ENCODE measurements around the gene IYD. TPM values are rescaled to one million over a fixed set of nuclear protein-coding genes. Genes with fewer than 3 reads are reported as not detected.

The IYD gene
- total and polyA plus RNA-seq, 4 donors: 1.6 TPM; not detected in 3

GRCh38 chr6:150420926-150421325 is 52.1 kb downstream of the IYD start:
- intact Hi-C loops (cut with DNase I): no loop called here
- no peak overlapping the region for H3K27ac ChIP-seq (ENCODE audit: low read depth in 1 of 2, low read length in 2 of 2)
- DNase-seq: no peak
- no peak overlapping the region for H3K4me3 ChIP-seq (ENCODE audit: low read length in 2 of 2)
- no peaks in the 10 kb centered on the region for H3K4me1 ChIP-seq (ENCODE audit: control insufficient read depth in 1 of 2, insufficient read depth in 2 of 2, low read length in 2 of 2)
- no peaks in the 10 kb centered on the region for H3K9me3 ChIP-seq (ENCODE audit: control insufficient read depth, low read length)
- no peaks in the 10 kb centered on the region for H3K36me3 ChIP-seq (ENCODE audit: control insufficient read depth in 1 of 2, insufficient read depth in 2 of 2, low read length in 1 of 2)
- ATAC-seq (ENCODE audit: low FRiP score): no peak
- no peaks in the 10 kb centered on the region for H3K27me3 ChIP-seq (ENCODE audit: control insufficient read depth in 1 of 2, insufficient read depth in 2 of 2, low read length in 1 of 2)
- WGBS, 2 donors: 47 to 54% methylated on average over 3 of the region's 3 CpGs

- intact Hi-C loops (cut with DNase I): no loop called here
- ATAC-seq (ENCODE audit: low FRiP score): no peak
- 88 to 91% methylated on average over 8 of the region's 8 CpGs for WGBS, 2 donors
Measured at GRCh38 chr6:150425508-150425907, 56.7 kb downstream of the IYD start.

DNA sequence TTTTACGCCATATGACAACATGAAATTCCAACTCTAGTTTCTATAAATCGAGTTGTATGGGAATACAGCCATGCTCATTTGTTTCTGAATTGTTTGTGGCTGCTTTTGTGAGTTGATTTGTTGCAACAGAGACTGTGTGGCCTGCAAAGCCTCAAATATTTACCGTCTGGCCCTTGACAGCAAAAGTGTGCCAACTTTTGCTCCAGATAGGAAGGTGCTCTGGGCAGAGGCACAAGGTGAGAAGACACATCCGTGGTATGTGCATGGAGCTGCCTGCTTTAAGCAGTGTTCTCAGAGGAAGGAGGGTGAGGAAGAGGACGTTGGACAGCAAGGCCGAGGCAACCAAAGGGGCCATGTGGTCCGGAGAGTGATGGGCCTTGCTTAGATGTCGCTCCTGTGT is 57.4 kb downstream of the IYD start:
- Histone ChIP-seq H3K36me3 (ENCODE audit: control insufficient read depth in 1 of 2, insufficient read depth in 2 of 2, low read length in 1 of 2) (no peaks in the 10 kb centered on the region), H3K4me1 (ENCODE audit: control insufficient read depth in 1 of 2, insufficient read depth in 2 of 2, low read length in 2 of 2) (no peaks in the 10 kb centered on the region), H3K27me3 (ENCODE audit: control insufficient read depth in 1 of 2, insufficient read depth in 2 of 2, low read length in 1 of 2) (no peaks in the 10 kb centered on the region), H3K9me3 (ENCODE audit: control insufficient read depth, low read length) (no peaks in the 10 kb centered on the region), H3K4me3 (ENCODE audit: low read length in 2 of 2) (no peak overlapping the region), H3K27ac (ENCODE audit: low read depth in 1 of 2, low read length in 2 of 2) (no peak overlapping the region)
- intact Hi-C loops (cut with DNase I): no loop called here
- 67 to 76% methylated on average over 8 of the region's 8 CpGs for WGBS, 2 donors
- ATAC-seq (ENCODE audit: low FRiP score) (no peak), DNase-seq (no peak)

More at GRCh38 chr6:150425508-150425907, 56.7 kb downstream of the IYD start:
- H3K27ac ChIP-seq (ENCODE audit: low read depth in 1 of 2, low read length in 2 of 2): no peak overlapping the region
- no peak for DNase-seq
- H3K27me3 ChIP-seq (ENCODE audit: control insufficient read depth in 1 of 2, insufficient read depth in 2 of 2, low read length in 1 of 2): no peaks in the 10 kb centered on the region
- no peak overlapping the region for H3K4me3 ChIP-seq (ENCODE audit: low read length in 2 of 2)
- no peaks in the 10 kb centered on the region for H3K4me1 ChIP-seq (ENCODE audit: control insufficient read depth in 1 of 2, insufficient read depth in 2 of 2, low read length in 2 of 2)
- no peaks in the 10 kb centered on the region for H3K9me3 ChIP-seq (ENCODE audit: control insufficient read depth, low read length)
- no peaks in the 10 kb centered on the region for H3K36me3 ChIP-seq (ENCODE audit: control insufficient read depth in 1 of 2, insufficient read depth in 2 of 2, low read length in 1 of 2)

GRCh38 chr6:150427037-150427602 is 58.3 kb downstream of the IYD start:
- intact Hi-C loops (cut with DNase I): no loop called here

GRCh38 chr6:150427843-150428242 is 59.0 kb downstream of the IYD start:
- Histone ChIP-seq H3K9me3 (ENCODE audit: control insufficient read depth, low read length) (no peaks in the 10 kb centered on the region), H3K27ac (ENCODE audit: low read depth in 1 of 2, low read length in 2 of 2) (no peak overlapping the region), H3K27me3 (ENCODE audit: control insufficient read depth in 1 of 2, insufficient read depth in 2 of 2, low read length in 1 of 2) (no peaks in the 10 kb centered on the region), H3K4me1 (ENCODE audit: control insufficient read depth in 1 of 2, insufficient read depth in 2 of 2, low read length in 2 of 2) (no peaks in the 10 kb centered on the region), H3K4me3 (ENCODE audit: low read length in 2 of 2) (no peak overlapping the region), H3K36me3 (ENCODE audit: control insufficient read depth in 1 of 2, insufficient read depth in 2 of 2, low read length in 1 of 2) (no peaks in the 10 kb centered on the region)
- 95 to 96% methylated on average over 2 of the region's 2 CpGs for WGBS, 2 donors
- intact Hi-C loops (cut with DNase I): no loop called here
- DNase-seq (no peak), ATAC-seq (ENCODE audit: low FRiP score) (no peak)

More at GRCh38 chr6:150427037-150427602, 58.3 kb downstream of the IYD start:
- Histone ChIP-seq H3K4me3 (ENCODE audit: low read length in 2 of 2) (no peak overlapping the region), H3K27me3 (ENCODE audit: control insufficient read depth in 1 of 2, insufficient read depth in 2 of 2, low read length in 1 of 2) (no peaks in the 10 kb centered on the region), H3K27ac (ENCODE audit: low read depth in 1 of 2, low read length in 2 of 2) (no peak overlapping the region), H3K9me3 (ENCODE audit: control insufficient read depth, low read length) (no peaks in the 10 kb centered on the region), H3K4me1 (ENCODE audit: control insufficient read depth in 1 of 2, insufficient read depth in 2 of 2, low read length in 2 of 2) (no peaks in the 10 kb centered on the region), H3K36me3 (ENCODE audit: control insufficient read depth in 1 of 2, insufficient read depth in 2 of 2, low read length in 1 of 2) (no peaks in the 10 kb centered on the region)
- no peak for ATAC-seq (ENCODE audit: low FRiP score)
- no peak for DNase-seq
- 79 to 84% methylated on average over 6 of the region's 6 CpGs for WGBS, 2 donors

DNA sequence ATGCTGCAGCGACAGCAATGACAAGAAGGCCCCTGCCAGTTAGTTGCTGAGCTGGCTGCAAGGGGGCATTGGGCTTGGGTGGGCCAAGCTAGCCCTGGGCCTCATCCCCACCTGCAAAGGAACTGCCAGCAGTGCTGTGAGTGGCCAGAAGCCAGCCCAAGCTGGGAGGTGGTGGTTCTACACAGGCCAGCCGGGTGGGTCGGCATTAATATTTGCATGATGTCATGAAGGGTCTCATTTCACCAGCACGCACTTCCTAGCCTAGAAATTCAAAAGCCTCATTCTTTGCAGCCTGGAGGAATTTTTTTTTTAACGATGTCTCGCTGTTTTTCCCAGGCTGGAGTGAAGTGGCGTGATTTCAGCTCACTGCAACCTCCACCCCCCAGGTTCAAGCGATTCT is 62.0 kb downstream of the IYD start:
- ATAC-seq (ENCODE audit: low FRiP score): no peak
- Histone ChIP-seq H3K4me1 (ENCODE audit: control insufficient read depth in 1 of 2, insufficient read depth in 2 of 2, low read length in 2 of 2) (no peaks in the 10 kb centered on the region), H3K27me3 (ENCODE audit: control insufficient read depth in 1 of 2, insufficient read depth in 2 of 2, low read length in 1 of 2) (no peaks in the 10 kb centered on the region), H3K36me3 (ENCODE audit: control insufficient read depth in 1 of 2, insufficient read depth in 2 of 2, low read length in 1 of 2) (no peaks in the 10 kb centered on the region), H3K27ac (ENCODE audit: low read depth in 1 of 2, low read length in 2 of 2) (no peak overlapping the region), H3K9me3 (ENCODE audit: control insufficient read depth, low read length) (no peaks in the 10 kb centered on the region), H3K4me3 (ENCODE audit: low read length in 2 of 2) (no peak overlapping the region)
- WGBS, 2 donors: 90 to 93% methylated on average over 8 of the region's 8 CpGs
- peak in 1 of 2 donors; percentile 24 for DNase-seq
- intact Hi-C loops (cut with DNase I): no loop called here

GRCh38 chr6:150435360-150435759 is 66.5 kb downstream of the IYD start:
- H3K4me3 ChIP-seq (ENCODE audit: low read length in 2 of 2): no peak overlapping the region
- H3K27ac ChIP-seq (ENCODE audit: low read depth in 1 of 2, low read length in 2 of 2): no peak overlapping the region
- H3K27me3 ChIP-seq (ENCODE audit: control insufficient read depth in 1 of 2, insufficient read depth in 2 of 2, low read length in 1 of 2): no peaks in the 10 kb centered on the region
- DNase-seq (no peak), ATAC-seq (ENCODE audit: low FRiP score) (no peak)
- H3K4me1 ChIP-seq (ENCODE audit: control insufficient read depth in 1 of 2, insufficient read depth in 2 of 2, low read length in 2 of 2): no peaks in the 10 kb centered on the region
- 93 to 97% methylated on average over 3 of the region's 3 CpGs for WGBS, 2 donors
- H3K9me3 ChIP-seq (ENCODE audit: control insufficient read depth, low read length): no peaks in the 10 kb centered on the region
- intact Hi-C loops (cut with DNase I): no loop called here
- no peaks in the 10 kb centered on the region for H3K36me3 ChIP-seq (ENCODE audit: control insufficient read depth in 1 of 2, insufficient read depth in 2 of 2, low read length in 1 of 2)

DNA sequence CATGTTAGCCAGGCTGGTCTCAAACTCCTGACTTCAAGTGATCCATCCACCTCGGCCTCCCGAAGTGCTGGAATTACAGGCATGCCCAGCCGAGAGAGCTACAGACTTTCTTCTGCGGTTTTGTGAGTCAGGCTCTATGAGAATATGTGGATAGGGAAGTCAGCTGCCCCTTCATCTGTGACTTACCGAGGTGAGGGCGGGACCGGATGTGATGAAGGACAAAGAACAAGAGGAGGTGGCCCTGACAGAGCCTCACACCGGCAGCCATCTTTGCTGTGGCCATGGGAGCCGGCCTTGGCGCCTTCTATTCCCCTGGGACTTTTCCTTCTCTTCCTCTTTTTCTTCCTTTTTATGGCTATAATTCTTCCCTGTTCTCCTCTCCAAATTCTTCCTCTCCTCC is 67.0 kb downstream of the IYD start:
- 65 to 76% methylated on average over 10 of the region's 10 CpGs for WGBS, 2 donors
- Histone ChIP-seq H3K4me3 (ENCODE audit: low read length in 2 of 2) (no peak overlapping the region), H3K36me3 (ENCODE audit: control insufficient read depth in 1 of 2, insufficient read depth in 2 of 2, low read length in 1 of 2) (no peaks in the 10 kb centered on the region), H3K27ac (ENCODE audit: low read depth in 1 of 2, low read length in 2 of 2) (no peak overlapping the region), H3K9me3 (ENCODE audit: control insufficient read depth, low read length) (no peaks in the 10 kb centered on the region), H3K27me3 (ENCODE audit: control insufficient read depth in 1 of 2, insufficient read depth in 2 of 2, low read length in 1 of 2) (no peaks in the 10 kb centered on the region), H3K4me1 (ENCODE audit: control insufficient read depth in 1 of 2, insufficient read depth in 2 of 2, low read length in 2 of 2) (no peaks in the 10 kb centered on the region)
- DNase-seq (no peak), ATAC-seq (ENCODE audit: low FRiP score) (no peak)
- intact Hi-C loops (cut with DNase I): no loop called here

DNA sequence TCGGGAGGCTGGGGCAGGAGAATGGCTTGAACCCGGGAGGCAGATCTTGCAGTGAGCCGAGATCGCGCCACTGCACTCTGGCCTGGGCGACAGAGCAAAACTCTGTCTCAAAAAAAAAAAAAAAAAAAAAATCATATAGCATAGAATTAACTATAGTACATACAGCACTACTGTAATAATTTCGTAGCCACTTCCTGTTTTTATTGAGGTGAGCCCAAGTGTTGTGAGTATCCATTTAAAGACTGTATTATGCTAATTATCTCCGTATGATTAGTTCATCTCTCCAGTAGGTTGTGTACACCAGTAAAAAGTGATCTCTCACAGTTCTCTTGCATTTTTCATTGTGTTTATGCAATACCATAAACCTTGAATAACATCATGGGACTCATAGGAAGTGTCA is 70.6 kb downstream of the IYD start:
- ATAC-seq (ENCODE audit: low FRiP score): no peak
- WGBS, 2 donors: 91 to 94% methylated on average over 8 of the region's 8 CpGs
- Histone ChIP-seq H3K9me3 (ENCODE audit: control insufficient read depth, low read length) (no peaks in the 10 kb centered on the region), H3K4me1 (ENCODE audit: control insufficient read depth in 1 of 2, insufficient read depth in 2 of 2, low read length in 2 of 2) (no peaks in the 10 kb centered on the region), H3K27ac (ENCODE audit: low read depth in 1 of 2, low read length in 2 of 2) (no peak overlapping the region), H3K27me3 (ENCODE audit: control insufficient read depth in 1 of 2, insufficient read depth in 2 of 2, low read length in 1 of 2) (no peaks in the 10 kb centered on the region), H3K4me3 (ENCODE audit: low read length in 2 of 2) (no peak overlapping the region), H3K36me3 (ENCODE audit: control insufficient read depth in 1 of 2, insufficient read depth in 2 of 2, low read length in 1 of 2) (no peaks in the 10 kb centered on the region)
- intact Hi-C loops (cut with DNase I): no loop called here
- no peak for DNase-seq

Data from aorta (tissue), 5 donors.